Activated CD4-positive, alpha-beta T cell treated with anti-CD3 and anti-CD28 coated beads, Interleukin-2, amount 50 U/mL, for 48 hours (primary cell): Measurements from ENCODE around the gene KEL.
"Not testable (repeated sequence)": the region's sequence is repeated elsewhere in the genome, so short reads cannot be mapped to it uniquely, and the experiment has no call there.

Experiments used
- DNase-seq, 2 experiments: peaks; one replicate each; pipeline ENCODE4 v3.0.0-alpha.2; 2020

The KEL gene, protein sequence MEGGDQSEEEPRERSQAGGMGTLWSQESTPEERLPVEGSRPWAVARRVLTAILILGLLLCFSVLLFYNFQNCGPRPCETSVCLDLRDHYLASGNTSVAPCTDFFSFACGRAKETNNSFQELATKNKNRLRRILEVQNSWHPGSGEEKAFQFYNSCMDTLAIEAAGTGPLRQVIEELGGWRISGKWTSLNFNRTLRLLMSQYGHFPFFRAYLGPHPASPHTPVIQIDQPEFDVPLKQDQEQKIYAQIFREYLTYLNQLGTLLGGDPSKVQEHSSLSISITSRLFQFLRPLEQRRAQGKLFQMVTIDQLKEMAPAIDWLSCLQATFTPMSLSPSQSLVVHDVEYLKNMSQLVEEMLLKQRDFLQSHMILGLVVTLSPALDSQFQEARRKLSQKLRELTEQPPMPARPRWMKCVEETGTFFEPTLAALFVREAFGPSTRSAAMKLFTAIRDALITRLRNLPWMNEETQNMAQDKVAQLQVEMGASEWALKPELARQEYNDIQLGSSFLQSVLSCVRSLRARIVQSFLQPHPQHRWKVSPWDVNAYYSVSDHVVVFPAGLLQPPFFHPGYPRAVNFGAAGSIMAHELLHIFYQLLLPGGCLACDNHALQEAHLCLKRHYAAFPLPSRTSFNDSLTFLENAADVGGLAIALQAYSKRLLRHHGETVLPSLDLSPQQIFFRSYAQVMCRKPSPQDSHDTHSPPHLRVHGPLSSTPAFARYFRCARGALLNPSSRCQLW

DNA sequence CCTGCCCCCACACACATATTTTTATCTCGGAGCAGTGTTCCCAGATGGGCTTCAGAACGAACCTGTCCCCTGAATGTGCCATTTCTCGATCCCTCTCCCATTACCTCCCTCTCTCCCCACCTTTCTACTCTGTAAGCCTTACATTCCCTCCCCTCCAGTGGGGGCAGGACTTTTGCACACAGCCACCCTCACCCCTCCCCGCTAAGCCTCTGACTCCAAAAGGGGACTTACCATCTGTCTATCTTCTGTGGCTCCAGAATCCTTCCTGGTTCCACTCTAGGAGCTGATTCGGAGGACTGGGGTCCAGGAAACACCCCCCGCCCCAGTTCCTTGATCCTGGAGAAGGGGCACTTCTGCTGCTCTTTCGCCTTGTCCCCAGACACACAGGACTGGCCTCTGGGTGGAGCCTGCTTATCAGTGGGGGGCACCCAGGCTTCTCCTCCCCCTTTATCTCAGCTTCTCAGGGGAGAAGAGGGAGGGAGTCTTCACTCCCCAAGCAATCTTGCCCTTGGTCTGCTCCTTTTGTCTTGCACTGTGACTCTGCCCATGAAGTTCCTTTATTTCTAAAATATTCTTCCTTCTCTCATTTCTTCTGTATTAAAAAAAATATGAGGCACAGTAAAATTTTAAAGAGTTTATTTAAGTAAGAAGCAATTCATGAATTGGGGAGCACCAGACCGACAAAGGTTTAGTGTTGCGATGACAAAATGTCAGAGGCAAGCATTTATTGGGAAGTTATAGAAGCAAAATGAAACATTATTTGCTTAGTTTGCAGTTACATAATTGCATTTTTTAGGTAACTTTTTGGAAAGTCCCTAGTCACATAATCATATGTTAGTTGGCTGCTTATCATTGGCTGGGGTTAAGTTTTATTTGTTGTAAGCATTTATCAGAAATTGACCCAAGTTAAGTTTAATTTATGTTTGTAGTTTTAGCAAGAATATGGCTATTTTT, at the start of gene KEL:
Gene KEL (minus strand): TSS at position 391 of the 954 bp plus-strand sequence. CDS start 157 bp downstream, at position 234.
- DNase-seq, result no peak

DNA sequence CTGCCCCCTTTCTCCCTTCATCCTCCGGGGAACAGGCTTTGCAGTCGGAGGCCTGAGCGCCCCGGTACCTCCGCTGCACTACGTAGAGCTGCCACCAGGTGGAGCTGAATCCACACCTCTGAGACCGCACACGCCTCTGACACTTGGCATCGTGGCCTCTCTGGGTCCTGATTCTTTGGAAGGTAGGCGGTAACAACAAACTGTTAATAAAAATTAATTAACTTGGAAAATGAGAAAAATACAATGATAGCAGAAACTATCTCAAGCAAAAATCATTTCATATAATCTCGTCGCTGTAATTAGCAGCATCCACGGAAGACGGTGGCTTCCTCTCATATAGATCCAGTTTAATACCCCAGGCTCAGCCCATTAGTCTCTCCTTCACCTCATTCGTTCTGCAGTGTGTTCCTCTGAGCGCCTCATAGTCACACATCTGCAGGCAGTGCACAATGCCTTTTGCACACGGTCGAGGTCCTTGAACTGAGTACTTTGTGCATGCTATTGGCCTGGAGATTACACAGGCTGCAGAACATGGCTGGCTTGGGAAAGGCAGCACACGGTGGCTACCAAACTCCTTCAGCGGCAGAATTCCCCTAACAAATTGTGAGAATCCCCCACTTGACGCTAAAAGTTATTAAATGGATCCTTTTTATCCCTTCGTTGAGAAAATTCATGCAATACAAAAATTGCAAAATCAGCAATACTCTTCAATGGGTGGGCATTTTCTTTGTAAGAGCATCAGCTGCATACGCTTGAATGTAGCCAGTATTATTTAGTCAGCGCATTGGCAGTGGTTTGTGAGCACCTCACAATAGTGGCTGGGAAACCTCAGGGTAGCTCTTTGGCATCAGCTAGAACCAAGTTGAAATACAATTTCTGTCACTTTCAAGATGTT, 46.1 kb upstream of the KEL start:
- DNase-seq, result peak; percentile 87 to 89

DNA sequence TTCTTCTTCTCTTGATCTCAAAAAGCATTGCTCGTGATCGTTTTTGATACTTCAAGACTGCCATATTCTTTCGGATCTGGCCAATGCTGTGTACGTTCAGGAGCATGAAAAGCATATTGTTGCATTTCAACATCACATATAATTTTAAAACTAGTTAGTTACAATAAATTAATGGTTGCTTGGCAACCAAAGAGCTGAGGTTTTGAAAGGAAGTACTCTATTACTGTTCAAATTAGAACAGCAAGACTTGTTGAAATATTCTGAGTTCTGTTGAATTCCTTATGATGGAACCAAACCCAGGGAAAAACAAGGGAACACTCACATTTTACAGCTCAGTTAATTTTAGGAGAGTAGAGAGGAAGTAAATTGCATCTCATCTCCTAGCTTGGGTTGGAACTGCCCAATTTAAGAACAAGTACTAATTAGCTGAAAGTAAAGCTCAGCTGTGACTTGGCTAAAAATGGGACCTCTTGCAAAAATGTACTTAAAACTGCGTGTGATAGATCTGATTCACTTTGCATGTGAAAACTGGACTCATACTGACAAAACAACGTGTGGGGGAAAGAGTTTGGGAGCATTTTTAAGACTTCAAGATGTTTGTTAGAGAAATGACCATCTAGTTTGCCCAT, 43.6 kb upstream of the KEL start:
- DNase-seq, result no peak

DNA sequence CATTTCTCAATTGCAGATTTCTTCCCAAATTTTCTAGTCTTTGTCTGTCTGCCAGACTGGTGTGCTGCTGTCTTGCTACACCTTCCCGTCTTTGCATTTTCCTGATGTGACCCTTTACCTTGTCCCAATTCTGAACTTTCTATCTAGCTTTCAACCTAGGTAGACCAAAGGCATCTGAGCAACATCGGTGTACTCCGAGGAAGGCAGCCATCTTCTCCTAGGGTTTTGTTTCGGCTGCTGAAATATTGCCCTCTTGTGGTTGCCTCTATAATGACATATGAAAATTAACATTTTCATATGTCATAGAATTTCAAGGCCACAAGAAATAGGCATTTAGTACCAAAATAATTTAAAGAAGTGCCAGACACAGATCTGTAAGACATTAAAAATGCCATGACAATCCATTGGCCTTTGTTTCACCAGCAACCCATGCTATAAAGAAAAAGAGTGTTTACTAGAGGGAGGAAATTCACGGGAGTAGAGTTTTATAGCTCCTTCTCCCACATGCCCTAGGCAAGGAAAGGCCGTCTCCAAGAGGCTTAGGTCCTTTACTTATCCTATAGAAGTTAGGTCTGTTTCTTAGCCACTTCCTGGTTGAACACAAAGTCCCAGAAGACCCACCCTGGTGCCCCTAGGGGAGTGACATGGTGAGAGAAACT, 41.4 kb upstream of the KEL start:
- peak; percentile 27 to 34 for DNase-seq

DNA sequence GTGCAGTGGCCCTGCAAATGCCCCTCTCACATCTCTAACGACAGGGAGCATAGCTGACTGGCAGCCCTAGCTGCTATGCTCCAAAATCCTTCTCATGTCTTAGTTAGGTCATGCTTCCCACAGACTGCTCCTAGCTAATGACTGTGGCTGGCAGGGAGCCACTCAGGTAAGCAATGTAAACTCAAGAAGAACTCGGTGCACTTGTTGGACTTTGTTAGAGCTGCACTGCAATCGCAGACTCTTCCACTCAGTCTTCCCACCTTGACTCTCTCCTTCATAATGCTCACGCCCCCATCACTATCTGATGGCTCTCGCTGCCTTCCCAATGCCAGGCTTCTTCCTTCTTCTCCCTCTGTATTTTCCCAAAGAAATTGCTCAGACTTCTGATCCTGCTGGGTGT, 40.7 kb upstream of the KEL start:
- peak in 1 of 2 experiments; percentile 4 for DNase-seq

DNA sequence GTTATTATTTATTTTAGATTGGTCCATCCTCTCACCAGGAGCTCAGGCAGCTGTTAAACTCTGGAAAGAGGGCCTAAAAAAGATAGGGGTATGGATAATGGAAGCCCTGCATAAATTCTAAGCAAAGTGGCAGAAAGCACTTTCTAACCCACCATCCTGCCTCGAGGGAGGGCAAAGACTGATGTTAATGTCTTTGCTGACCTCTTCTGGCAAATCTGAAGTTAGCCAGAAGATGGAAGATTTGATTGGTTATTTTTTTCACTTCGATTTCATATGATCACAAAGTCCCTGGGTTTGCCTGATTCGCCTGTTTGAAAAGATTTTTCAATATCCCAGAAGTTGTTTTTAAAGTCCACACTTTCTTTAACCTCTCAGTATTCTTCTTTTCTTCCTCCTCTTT, 39.9 kb upstream of the KEL start:
- no peak for DNase-seq

DNA sequence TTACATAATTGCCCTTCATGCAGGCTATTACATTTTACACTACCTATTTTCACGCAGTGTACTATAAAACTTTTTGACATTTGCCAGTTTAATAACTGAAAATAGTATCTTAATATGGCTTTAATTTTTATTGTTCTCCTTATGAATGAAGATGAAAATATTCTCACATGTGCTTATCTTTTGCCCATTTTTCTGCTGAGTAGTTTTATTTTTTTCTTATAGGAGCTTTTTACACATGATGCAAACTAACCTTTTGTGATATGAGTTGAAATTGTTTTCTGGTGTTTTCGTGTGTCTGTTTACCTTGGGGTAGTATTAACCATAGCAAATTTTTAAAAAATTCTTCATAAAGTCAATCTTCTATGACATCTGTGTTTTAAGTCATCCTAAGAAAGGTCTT, 38.5 kb upstream of the KEL start:
- no peak for DNase-seq

DNA sequence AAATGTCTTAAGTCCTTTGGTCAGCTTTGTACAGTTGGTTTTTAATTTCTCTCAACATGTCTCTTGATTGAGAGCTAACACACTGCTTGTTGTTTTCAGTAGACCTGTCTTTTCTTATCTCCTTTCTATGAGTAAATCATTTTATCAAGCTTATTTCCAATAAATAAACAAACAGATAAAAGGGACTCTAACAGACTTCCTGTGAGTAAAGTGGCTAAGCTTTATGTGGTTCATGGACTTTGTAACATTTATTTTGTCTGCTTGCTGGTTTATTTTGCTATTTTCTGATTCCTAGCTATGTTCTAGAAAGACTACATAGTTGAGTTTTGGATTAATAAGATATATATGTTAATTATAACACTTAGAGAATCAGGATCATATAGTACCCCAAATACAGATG, 37.6 kb upstream of the KEL start:
- DNase-seq, result no peak

DNA sequence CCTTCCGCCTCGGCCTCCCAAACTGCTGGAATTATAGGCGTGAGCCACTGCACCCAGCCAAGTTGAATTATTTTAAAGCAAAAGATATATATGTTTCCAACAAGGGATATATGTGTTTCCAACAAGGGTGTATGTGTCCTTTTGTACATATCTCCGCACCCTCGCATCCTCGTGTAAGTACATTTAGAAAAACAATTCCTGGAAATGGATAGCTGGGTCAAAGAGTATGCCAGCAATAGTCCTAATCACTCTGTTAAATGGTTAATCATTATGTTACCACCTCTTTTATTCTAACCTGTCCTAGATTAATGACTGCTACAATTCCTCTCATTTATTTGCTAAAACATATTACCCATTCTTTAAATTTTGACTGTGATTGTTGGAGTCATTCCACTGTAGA, 36.8 kb upstream of the KEL start:
- no peak for DNase-seq

DNA sequence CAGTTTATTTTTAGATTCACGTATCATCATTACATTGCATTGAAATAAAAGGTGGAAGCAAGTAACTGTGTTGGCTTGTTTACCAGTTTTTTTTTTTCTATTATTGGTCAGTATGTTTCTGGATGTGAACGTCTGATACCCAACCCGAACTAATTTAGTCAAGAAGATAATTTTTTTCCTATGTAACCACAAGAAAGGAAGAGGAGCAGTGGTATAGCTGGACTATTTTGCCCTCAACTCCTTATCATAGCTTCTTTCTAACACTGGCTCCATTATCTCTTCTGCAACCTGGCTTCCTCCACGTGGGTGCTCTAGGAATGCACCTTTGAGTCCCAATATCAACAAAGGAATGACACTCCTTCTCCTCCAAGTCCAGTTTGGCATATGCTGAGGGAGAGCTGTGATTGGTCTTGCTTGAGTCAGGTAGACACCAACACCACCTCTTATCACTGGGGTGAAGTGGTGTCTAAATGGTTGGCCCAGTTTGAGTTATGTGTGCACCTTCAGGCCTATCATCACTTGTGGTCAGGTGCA, 35.4 kb upstream of the KEL start:
- no peak for DNase-seq

DNA sequence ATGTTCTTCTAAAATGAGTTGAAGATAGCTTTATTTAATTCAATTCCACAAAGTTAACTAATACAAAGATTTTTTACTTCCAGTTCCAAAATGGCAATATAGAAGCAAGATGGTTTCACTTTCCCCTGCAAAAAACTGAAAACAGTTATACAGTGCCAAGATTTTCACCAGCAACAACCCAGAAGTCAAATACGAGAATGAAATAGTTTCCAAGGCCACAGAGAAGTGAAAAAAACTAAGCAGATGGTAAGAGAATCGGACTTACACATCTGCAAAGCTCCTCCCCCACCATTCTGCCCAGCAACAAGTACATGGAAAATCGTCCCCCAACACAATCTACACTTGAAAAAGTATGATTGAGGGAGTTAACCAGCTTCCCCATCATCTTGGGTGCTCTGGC, 30.3 kb upstream of the KEL start:
- DNase-seq, result no peak

DNA sequence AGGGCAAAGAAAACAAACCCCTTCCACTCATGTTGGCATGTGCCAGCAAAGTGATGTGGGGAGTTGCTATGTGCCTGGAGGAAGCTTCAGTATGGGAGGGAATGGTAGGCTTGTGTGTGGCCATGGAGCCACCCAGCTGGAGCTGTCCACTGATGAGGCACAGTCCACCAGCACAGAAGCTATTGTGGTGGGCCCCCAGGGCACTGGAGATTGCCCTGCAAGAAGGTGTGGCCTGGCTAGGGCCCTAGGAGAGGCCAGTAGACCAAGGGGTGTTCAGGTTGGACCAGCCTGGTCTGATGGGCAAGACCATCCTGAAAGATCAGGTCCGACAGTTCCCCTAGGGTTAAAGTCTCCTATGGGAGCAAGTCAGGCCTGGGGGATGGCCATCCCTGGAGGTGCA, 22.1 kb upstream of the KEL start:
- no peak for DNase-seq

DNA sequence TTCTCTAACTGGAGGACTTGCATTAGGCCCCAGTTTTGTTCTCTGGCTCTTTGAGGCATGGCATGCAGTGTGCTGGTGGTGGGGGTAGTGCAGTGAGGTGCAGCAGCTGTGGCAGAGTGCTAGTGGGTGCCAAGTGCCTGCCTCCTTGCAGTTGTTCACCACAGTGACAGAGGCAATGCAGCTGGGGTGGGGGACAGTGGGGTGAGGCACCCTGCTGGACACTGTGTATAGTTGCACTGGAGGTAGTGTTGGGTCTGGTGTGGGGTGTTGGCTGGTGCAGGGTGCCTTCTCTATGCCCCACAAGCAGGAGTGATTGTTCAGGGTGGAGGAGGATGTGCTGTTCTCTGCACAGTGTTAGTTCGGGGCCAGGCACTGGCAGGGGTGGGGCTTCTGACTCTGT, 21.7 kb upstream of the KEL start:
- no peak for DNase-seq

DNA sequence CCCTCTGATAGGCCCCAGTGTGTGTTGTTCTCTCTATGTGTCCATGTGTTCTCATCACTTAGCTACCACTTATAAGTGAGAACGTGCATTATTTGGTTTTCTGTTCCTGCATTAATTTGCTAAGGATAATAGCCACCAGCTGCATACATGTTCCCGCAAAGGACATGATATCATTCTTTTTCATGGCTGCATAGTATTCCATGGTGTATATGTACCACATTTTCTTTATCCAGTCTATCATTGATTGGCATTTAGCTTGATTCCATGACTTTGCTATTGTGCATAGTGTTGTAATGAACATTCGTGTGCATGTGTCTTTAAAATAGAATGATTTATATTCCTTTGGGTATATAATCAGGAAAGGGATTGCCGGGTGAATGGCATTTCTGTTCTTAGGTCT, 16.2 kb upstream of the KEL start:
- DNase-seq, result not testable (repeated sequence)

DNA sequence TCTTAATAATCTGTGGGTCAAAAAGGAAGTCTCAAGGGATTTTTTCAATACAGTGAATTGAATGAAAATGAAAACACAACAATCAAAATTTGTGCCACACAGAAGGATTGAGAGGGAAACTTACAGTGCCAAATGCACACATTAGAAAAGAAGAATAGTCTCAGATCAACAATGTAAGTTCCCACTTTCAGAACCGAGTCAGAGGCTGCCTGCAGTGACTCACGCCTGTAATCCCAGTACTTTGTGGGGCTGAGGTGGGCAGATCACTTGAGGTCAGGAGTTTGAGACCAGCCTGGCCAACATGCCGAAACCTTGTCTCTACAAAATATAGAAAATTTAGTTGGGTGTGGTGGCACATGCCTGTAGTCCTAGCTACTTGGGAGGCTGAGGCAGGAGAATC, 12.5 kb upstream of the KEL start:
- DNase-seq, result peak in 1 of 2 experiments; percentile 2

DNA sequence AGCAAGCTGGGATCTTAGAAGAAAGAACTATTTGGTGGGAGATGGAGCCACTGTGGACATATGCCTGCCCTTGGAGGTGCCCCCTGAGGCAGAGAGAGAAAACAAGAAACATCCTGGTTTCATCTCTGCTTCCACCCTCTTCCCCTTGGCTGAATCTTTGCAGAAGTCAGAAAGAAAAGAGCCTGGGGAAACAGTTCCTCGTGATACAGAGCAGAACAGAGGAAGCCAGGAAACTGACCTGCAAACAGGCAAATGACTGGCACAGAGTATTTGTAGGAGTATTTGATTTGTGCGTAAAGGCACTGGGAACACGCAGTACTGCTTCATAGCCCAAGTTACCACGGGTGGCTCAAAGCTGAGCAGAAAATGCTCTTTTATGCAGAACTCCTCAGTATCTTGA, 7.0 kb upstream of the KEL start:
- no peak for DNase-seq

DNA sequence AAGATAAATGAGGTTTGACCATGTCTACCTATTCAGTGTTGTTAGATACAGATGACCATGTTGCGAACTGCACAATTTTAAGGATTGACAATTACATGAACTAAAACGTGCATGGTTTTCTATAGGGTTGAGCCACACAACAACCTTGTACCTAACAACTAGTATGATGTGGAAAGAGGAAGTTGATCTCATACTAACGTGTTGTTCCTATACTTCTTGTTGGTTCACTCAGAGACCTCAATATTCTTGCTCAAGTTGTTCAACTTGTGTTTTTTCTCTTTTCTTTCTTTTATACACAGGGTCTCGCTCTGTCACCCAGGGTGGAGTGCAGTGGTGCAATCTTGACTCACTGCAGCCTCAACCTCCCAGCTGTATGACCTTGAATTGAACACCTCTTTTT, 6.1 kb upstream of the KEL start:
- DNase-seq, result no peak

DNA sequence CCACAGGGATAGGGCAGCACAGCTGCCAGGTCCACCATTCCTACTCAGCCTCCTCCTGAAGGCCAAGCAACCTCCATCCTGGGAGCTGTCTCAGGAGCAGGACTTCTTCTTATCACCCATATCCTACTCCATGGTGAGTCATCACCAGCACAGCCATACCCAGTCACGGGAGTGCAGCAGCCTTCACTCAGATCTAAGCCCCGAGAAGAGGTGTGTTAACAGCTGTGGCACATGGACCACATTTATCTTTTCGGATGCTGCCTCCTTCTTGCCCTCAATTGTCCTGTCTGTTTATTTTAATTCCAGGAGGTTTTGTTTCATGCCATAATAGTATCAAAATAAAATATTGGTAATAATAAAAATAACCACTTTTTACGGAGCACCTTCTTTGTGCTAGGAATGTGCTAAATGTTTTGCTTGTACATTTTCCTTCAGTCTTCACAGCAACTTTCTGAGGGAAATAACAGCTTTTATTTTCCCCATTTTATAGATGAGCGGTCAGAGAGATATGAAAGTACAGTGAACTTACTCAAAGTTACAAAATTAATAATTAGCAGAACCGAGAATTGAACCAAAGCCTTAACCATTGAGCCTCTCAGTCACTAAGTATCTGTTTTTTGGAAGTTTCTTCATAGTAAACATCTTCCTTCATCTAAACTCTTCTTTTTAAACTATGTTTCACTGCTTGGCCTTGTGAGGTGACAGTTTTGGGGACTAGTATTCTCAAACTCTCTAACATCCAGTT, 2.5 kb upstream of the KEL start:
- DNase-seq, result no peak

DNA sequence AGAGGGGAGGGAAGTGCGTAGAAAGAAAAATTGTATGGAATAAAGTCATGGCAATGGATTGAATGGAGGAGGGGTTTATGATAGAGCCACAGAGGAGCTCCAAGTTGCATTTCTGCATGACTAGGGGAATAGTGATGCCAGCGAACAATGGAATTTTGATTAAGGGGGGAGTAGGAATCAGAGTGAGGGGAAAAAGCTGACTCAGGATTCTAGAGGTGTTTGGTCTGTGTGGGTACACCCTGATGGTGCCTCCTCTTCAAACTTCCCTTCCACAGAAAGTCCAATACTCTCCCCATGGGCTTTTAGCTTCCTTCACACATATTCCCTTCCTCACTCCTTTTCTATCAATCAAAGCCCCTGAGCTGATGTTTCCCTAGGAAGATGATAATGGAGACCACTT, 1.8 kb upstream of the KEL start:
- DNase-seq, result no peak

DNA sequence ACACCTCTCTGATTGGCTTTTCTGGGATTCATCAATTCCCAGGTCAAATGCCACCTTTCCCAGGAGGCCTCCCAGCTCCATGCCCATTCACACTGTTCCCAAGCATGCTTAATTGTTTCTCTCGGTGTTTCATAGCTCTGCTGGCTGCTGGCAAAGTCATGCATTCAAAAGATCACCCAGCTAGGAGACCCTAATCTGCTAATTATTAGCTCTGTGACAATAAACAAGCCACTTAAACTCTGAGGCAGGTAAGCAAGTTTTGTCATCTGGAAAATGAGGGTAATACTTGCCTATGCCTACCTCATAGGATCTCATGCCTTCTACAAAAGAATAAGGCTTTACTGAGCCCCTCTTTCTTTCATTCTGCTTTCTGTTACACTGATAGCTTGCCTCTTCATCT, 828 bp upstream of the KEL start:
- no peak for DNase-seq
